A673 (cell line): Measurements from ENCODE around the gene PGAP1. TPM values are rescaled to one million over a fixed set of nuclear protein-coding genes. Genes with fewer than 3 reads are reported as not detected.

Source experiments
- BruUV-seq: library from RNA; stranded (reverse); fragments of 400-500 nt; replicated peaks from 2 replicates; lab custom pipeline; 2021; lab: Mats Ljungman, UMichigan
- CTCF ChIA-PET: fragments of 300-600 bp; sonication (Branson Sonifier 250); formaldehyde crosslinking; loops from one replicate; lab custom pipeline; 2022; ENCODE audit warnings: antibody characterized with exemption; lab: Charles Lee
- POLR2A ChIA-PET: fragments of 300-600 bp; sonication (Branson Sonifier 250); formaldehyde crosslinking; loops from one replicate; lab custom pipeline; 2022; ENCODE audit warnings: antibody characterized with exemption; ENCODE audit not compliant: low non-redundant PET; lab: Charles Lee
- DNase-seq: peaks from one replicate; pipeline ENCODE4 v3.0.0-alpha.2; 2015; ENCODE audit warnings: low spot score
- H3K27ac ChIP-seq: fragments of 200-600 bp; sonication (generic); 2 replicates; pipeline ENCODE4 v1.5.1; 2016; ENCODE audit warnings: mixed run types, low read depth, mild to moderate bottlenecking, mixed read lengths, antibody characterized with exemption, low read length; ENCODE audit not compliant: poor library complexity, severe bottlenecking
- H3K27me3 ChIP-seq: fragments of 200-600 bp; sonication (generic); replicated peaks from 2 replicates; pipeline ENCODE4 v1.6.1; 2017; ENCODE audit warnings: mixed run types, low read depth, mild to moderate bottlenecking, mixed read lengths, antibody characterized with exemption, low read length; ENCODE audit not compliant: insufficient read depth, poor library complexity
- H3K36me3 ChIP-seq: fragments of 200-600 bp; sonication (generic); 2 replicates; pipeline ENCODE4 v1.6.1; 2016; ENCODE audit warnings: mixed run types, mild to moderate bottlenecking, mixed read lengths, antibody characterized with exemption, low read length; ENCODE audit not compliant: insufficient read depth, poor library complexity, severe bottlenecking
- H3K4me1 ChIP-seq: fragments of 200-600 bp; sonication (generic); 2 replicates; pipeline ENCODE4 v1.6.1; 2017; ENCODE audit warnings: mixed run types, mild to moderate bottlenecking, mixed read lengths, antibody characterized with exemption, low read length; ENCODE audit not compliant: insufficient read depth, poor library complexity, severe bottlenecking
- H3K4me3 ChIP-seq: fragments of 200-600 bp; sonication (generic); 2 replicates; pipeline ENCODE4 v1.5.1; 2016; ENCODE audit warnings: low read depth, mixed run types, mild to moderate bottlenecking, mixed read lengths, low read length; ENCODE audit not compliant: poor library complexity, severe bottlenecking
- H3K9me3 ChIP-seq: fragments of 200-600 bp; sonication (generic); 2 replicates; pipeline ENCODE4 v1.6.1; 2016; ENCODE audit warnings: mixed run types, low read depth, mild to moderate bottlenecking, mixed read lengths, antibody characterized with exemption, low read length; ENCODE audit not compliant: poor library complexity, severe bottlenecking
- CTCF ChIP-seq: fragments of 300-800, 200-600 bp; sonication (generic); conservative IDR thresholded peaks from 2 replicates; pipeline ENCODE4 v1.5.1; 2017; ENCODE audit warnings: low read depth, mild to moderate bottlenecking, antibody characterized with exemption, low read length, moderate library complexity, mixed read lengths
- EZH2 ChIP-seq: fragments of 200-600 bp; sonication (generic); IDR thresholded peaks from 2 replicates; pipeline ENCODE4 v1.6.1; 2017; ENCODE audit warnings: borderline replicate concordance, low read depth, mild to moderate bottlenecking, mixed read lengths, antibody characterized with exemption, low read length; ENCODE audit not compliant: poor library complexity, severe bottlenecking
- intact Hi-C: fragments of 100-400 bp; cut with micrococcal nuclease; formaldehyde crosslinking; loops from one replicate; pipeline ENCODE4 v1.10.0; 2022; ENCODE audit not compliant: unreplicated experiment
- total RNA-seq: library from RNA; stranded (reverse); gene quantifications from 2 replicates; pipeline ENCODE4 v1.2.3, GENCODE V29; 2021

The PGAP1 gene
- total RNA-seq, 1 experiment from 2014 or later, result 40.4 TPM

- TF ChIP-seq EZH2 (no peak), CTCF (no peak)
- no TSS peak for BruUV-seq
- CTCF ChIA-PET, result interaction anchor here (0.5 kb wide), 1 partner anchor 180 kb away, joined by 3 read pairs; no protein-coding TSS in a partner anchor
These were observed 45.2 kb upstream of the PGAP1 start for GRCh38 chr2:196971574-196972279.

GRCh38 chr2:196970099-196970498 is 43.6 kb upstream of the PGAP1 start:
- peaks cover 24% of the 10 kb centered on the region for H3K4me1 ChIP-seq
- ChIA-PET CTCF (no interaction called here), POLR2A (no interaction called here)
- DNase-seq, result no peak
- H3K27ac ChIP-seq, result no peak overlapping the region
- H3K9me3 ChIP-seq, result no peaks in the 10 kb centered on the region
- H3K36me3 ChIP-seq, result no peaks in the 10 kb centered on the region
- no peak overlapping the region for H3K4me3 ChIP-seq
- TF ChIP-seq EZH2 (no peak), CTCF (no peak)
- no peaks in the 10 kb centered on the region for H3K27me3 ChIP-seq
- intact Hi-C loops, result no loop called here
- no TSS peak for BruUV-seq

More at GRCh38 chr2:196971574-196972279, 45.2 kb upstream of the PGAP1 start:
- POLR2A ChIA-PET, result no interaction called here
- Histone ChIP-seq H3K4me1 (peaks cover 14% of the 10 kb centered on the region), H3K27ac (no peak overlapping the region), H3K4me3 (no peak overlapping the region), H3K27me3 (no peaks in the 10 kb centered on the region), H3K9me3 (no peaks in the 10 kb centered on the region), H3K36me3 (no peaks in the 10 kb centered on the region)
- no peak for DNase-seq
- intact Hi-C loops, result no loop called here

GRCh38 chr2:196968516-196968915 is 42.0 kb upstream of the PGAP1 start:
- Histone ChIP-seq H3K27ac (no peak overlapping the region), H3K4me3 (no peak overlapping the region), H3K4me1 (peaks cover 24% of the 10 kb centered on the region), H3K36me3 (no peaks in the 10 kb centered on the region), H3K9me3 (no peaks in the 10 kb centered on the region), H3K27me3 (no peaks in the 10 kb centered on the region)
- no peak for DNase-seq
- POLR2A ChIA-PET, result no interaction called here
- CTCF ChIA-PET, result no interaction called here
- no TSS peak for BruUV-seq
- TF ChIP-seq EZH2 (no peak), CTCF (no peak)
- intact Hi-C loops, result no loop called here
